ENCODE results near the gene P2RY2.

DNA sequence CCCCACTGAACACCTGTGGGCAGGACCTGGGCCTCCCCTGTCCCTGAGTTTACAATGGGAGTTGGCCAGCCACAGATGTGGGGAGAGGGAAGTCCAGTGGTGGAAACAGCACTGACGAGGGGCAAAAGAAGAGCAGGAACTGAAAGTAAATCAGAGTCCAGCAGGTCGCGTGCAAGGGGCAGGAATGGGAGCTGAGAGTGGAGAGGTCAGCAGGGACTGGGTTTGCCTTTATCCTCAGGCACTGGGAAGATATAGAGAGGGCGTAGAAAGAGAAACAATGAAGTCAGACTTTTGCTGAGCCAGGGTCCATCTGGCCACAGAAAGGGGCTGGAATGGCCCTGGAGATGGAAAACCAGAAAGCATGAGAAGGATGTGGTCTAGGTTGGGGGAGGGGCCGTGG, 62.5 kb downstream of the P2RY2 start:
- TF ChIP-seq POLR2A (IDR thresholded peaks at IDR 0.05; ENCODE audit: low read length), result no peak
- TF ChIP-seq GATA1 (IDR thresholded peaks at IDR 0.05; ENCODE audit: low read depth, low read length), result no peak

Data from erythroblast (primary cell).